ENCODE data around the gene GBP1. TPM values are rescaled to one million over a fixed set of nuclear protein-coding genes. Genes with fewer than 3 reads are reported as not detected.

Gene GBP1
- total and polyA plus RNA-seq, 2 donors (not counting 1 experiment from before 2014, with no cell fraction given), result 45.6 to 74.2 TPM

DNA sequence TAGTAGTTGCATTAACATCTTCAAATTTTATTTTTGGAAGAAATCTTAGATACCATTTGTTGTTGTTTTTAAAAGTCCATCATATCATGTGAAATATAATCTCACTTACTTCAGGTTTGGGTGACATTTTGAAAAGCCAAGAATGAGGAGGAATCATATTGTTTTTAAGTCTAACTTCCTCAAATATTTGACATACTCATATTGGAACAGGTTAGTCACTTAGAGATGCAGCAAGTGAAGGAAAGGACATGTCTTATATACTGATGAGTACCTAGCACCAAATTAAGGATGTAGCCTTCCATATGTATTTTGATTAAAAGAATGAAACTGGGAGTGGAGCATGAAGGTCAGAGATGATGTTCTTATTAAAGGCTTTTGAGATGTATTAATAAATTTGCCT, 37.0 kb upstream of the GBP1 start:
- no peaks in the 10 kb centered on the region for H3K9me3 ChIP-seq (ENCODE audit: control insufficient read depth, insufficient read depth, low read depth, low read length)
- TF ChIP-seq EZH2 (IDR thresholded peaks at IDR 0.05; ENCODE audit: low read length, missing control alignments), result no peak
- TF ChIP-seq, protein P1, sequence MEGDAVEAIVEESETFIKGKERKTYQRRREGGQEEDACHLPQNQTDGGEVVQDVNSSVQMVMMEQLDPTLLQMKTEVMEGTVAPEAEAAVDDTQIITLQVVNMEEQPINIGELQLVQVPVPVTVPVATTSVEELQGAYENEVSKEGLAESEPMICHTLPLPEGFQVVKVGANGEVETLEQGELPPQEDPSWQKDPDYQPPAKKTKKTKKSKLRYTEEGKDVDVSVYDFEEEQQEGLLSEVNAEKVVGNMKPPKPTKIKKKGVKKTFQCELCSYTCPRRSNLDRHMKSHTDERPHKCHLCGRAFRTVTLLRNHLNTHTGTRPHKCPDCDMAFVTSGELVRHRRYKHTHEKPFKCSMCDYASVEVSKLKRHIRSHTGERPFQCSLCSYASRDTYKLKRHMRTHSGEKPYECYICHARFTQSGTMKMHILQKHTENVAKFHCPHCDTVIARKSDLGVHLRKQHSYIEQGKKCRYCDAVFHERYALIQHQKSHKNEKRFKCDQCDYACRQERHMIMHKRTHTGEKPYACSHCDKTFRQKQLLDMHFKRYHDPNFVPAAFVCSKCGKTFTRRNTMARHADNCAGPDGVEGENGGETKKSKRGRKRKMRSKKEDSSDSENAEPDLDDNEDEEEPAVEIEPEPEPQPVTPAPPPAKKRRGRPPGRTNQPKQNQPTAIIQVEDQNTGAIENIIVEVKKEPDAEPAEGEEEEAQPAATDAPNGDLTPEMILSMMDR (conservative IDR thresholded peaks at IDR 0.05 in 1 of 2, IDR thresholded peaks at IDR 0.05 in 1 of 2; ENCODE audit: low read depth in 1 of 2, low read length in 2 of 2), result no peak
- no peak overlapping the region for H3K27ac ChIP-seq (ENCODE audit: insufficient read depth, low read length)
- H2AFZ ChIP-seq (ENCODE audit: low read length), result no peak overlapping the region
- H3K4me2 ChIP-seq (ENCODE audit: extremely low read depth, insufficient read depth, low read length), result no peak overlapping the region
- H3K9ac ChIP-seq (ENCODE audit: insufficient read depth, low read length), result no peak overlapping the region
- DNase-seq (ENCODE audit: low read depth in 2 of 2), result no peak
- H3K4me1 ChIP-seq (ENCODE audit: control insufficient read depth, extremely low read depth, insufficient read depth, low read length), result no peaks in the 10 kb centered on the region
- no peaks in the 10 kb centered on the region for H3K79me2 ChIP-seq (ENCODE audit: control insufficient read depth, insufficient read depth, low read length)
- no peaks in the 10 kb centered on the region for H3K27me3 ChIP-seq (ENCODE audit: control insufficient read depth, insufficient read depth, low read length)
- H4K20me1 ChIP-seq (ENCODE audit: control insufficient read depth, extremely low read depth, insufficient read depth, low read length), result no peaks in the 10 kb centered on the region
- H3K4me3 ChIP-seq (replicated peaks in 1 of 4; ENCODE audit: control extremely low read depth in 1 of 4, insufficient read depth in 1 of 4, low read depth in 3 of 4, low read length in 4 of 4), result no peak overlapping the region
- no peaks in the 10 kb centered on the region for H3K36me3 ChIP-seq (ENCODE audit: control insufficient read depth, insufficient read depth, low read length)

DNA sequence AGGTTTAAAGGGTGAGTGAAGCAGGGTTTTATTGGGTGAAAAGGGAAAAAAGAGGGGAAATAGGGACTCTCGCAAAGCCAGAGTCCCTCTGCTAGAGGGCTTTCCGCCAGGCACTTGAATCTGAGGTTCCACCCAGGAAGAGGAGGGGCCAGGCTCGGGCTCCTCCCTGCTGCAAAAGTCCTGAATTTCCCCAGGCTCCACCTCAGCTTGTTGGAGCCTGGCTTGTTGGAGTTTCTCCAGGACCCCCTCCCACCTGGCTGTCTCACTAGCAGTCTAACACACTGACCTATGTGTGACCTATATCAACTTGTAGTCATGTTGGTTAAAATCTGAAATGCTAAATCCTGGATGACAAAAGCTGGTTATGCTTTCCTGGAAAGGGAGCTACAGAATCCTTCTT, 35.4 kb upstream of the GBP1 start:
- Histone ChIP-seq H4K20me1 (ENCODE audit: control insufficient read depth, extremely low read depth, insufficient read depth, low read length) (no peaks in the 10 kb centered on the region), H3K27ac (ENCODE audit: insufficient read depth, low read length) (no peak overlapping the region), H3K4me3 (replicated peaks in 1 of 4; ENCODE audit: control extremely low read depth in 1 of 4, insufficient read depth in 1 of 4, low read depth in 3 of 4, low read length in 4 of 4) (no peak overlapping the region), H3K27me3 (ENCODE audit: control insufficient read depth, insufficient read depth, low read length) (no peaks in the 10 kb centered on the region), H3K9ac (ENCODE audit: insufficient read depth, low read length) (no peak overlapping the region), H3K9me3 (ENCODE audit: control insufficient read depth, insufficient read depth, low read depth, low read length) (no peaks in the 10 kb centered on the region), H2AFZ (ENCODE audit: low read length) (no peak overlapping the region), H3K79me2 (ENCODE audit: control insufficient read depth, insufficient read depth, low read length) (no peaks in the 10 kb centered on the region), H3K4me1 (ENCODE audit: control insufficient read depth, extremely low read depth, insufficient read depth, low read length) (no peaks in the 10 kb centered on the region), H3K36me3 (ENCODE audit: control insufficient read depth, insufficient read depth, low read length) (no peaks in the 10 kb centered on the region), H3K4me2 (ENCODE audit: extremely low read depth, insufficient read depth, low read length) (no peak overlapping the region)
- no peak for DNase-seq (ENCODE audit: low read depth in 2 of 2)
- TF ChIP-seq EZH2 (IDR thresholded peaks at IDR 0.05; ENCODE audit: low read length, missing control alignments), result no peak
- TF ChIP-seq, protein P1 (conservative IDR thresholded peaks at IDR 0.05 in 1 of 2, IDR thresholded peaks at IDR 0.05 in 1 of 2; ENCODE audit: low read depth in 1 of 2, low read length in 2 of 2), result no peak

DNA sequence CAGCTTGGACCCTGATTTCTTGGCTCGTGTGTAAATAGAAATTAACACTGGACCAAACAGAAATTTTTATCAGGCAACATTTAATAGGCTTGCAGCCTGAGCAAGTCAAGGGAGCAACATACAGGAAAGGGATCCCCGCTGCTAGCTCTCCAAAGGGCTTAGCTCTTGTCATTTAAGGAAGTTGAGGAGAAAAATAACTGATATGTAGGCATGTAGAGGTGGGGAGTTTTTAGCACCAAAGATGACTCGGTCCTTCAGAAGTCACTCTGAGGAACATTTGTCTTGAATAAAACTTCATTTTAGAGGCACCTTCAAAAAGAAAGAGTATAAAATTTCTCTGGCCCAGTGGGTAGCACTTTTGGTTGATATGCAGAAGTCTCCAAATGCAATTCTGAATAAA, 33.8 kb upstream of the GBP1 start:
- Histone ChIP-seq H4K20me1 (ENCODE audit: control insufficient read depth, extremely low read depth, insufficient read depth, low read length) (no peaks in the 10 kb centered on the region), H3K9ac (ENCODE audit: insufficient read depth, low read length) (no peak overlapping the region), H3K9me3 (ENCODE audit: control insufficient read depth, insufficient read depth, low read depth, low read length) (no peaks in the 10 kb centered on the region), H3K36me3 (ENCODE audit: control insufficient read depth, insufficient read depth, low read length) (no peaks in the 10 kb centered on the region), H3K4me2 (ENCODE audit: extremely low read depth, insufficient read depth, low read length) (no peak overlapping the region), H3K79me2 (ENCODE audit: control insufficient read depth, insufficient read depth, low read length) (no peaks in the 10 kb centered on the region), H3K27ac (ENCODE audit: insufficient read depth, low read length) (no peak overlapping the region), H3K4me1 (ENCODE audit: control insufficient read depth, extremely low read depth, insufficient read depth, low read length) (no peaks in the 10 kb centered on the region), H3K27me3 (ENCODE audit: control insufficient read depth, insufficient read depth, low read length) (no peaks in the 10 kb centered on the region), H3K4me3 (replicated peaks in 1 of 4; ENCODE audit: control extremely low read depth in 1 of 4, insufficient read depth in 1 of 4, low read depth in 3 of 4, low read length in 4 of 4) (no peak overlapping the region), H2AFZ (ENCODE audit: low read length) (no peak overlapping the region)
- no peak for DNase-seq (ENCODE audit: low read depth in 2 of 2)
- TF ChIP-seq EZH2 (IDR thresholded peaks at IDR 0.05; ENCODE audit: low read length, missing control alignments), result no peak
- TF ChIP-seq, protein P1 (conservative IDR thresholded peaks at IDR 0.05 in 1 of 2, IDR thresholded peaks at IDR 0.05 in 1 of 2; ENCODE audit: low read depth in 1 of 2, low read length in 2 of 2), result no peak
